H1 (cell line): ENCODE measurements around the gene VTN. TPM values are rescaled to one million over a fixed set of nuclear protein-coding genes. Genes with fewer than 3 reads are reported as not detected.

Source experiments
- RFX5 ChIP-seq: IDR thresholded peaks from 2 replicates; pipeline ENCODE4 v1.6.1; 2011; ENCODE audit warnings: low read depth, low read length, improper control_type of control experiment, borderline replicate concordance
- polyA plus RNA-seq, 7 experiments: library from polyadenylated mRNA; depleted of rRNA in 3 of 7; stranded (reverse) in 5 of 7; unstranded in 2 of 7; fragments of >200 nt in 5 of 7; fragments of 200-250 nt in 2 of 7; gene quantifications; 1 replicate in 5 of 7; 2 replicates in 1 of 7; 4 replicates in 1 of 7; pipeline versions ENCODE4 v1.2.1 to v1.2.3, GENCODE V29; 2011 to 2013; ENCODE audit warnings: missing spikeins in 2 of 7, mixed read lengths in 2 of 7
- total RNA-seq: library from RNA; stranded (reverse); fragmentation: NEBNext Ultra II Directional; extraction: Animal tissue kit (Norgen Biotek cat#: 25700); gene quantifications from 2 replicates; pipeline ENCODE4 v1.2.1, GENCODE V29; 2021

The VTN gene
- total and polyA plus RNA-seq, 2 of the 8 experiments (the other 6 are each of a cell fraction or from before 2014, with no cell fraction given) = 0.18 TPM; not detected in 1

- no peak for TF ChIP-seq RFX5
These were observed 25.3 kb upstream of the VTN start (continued) for GRCh38 chr17:28395426-28395825.
